Dermis blood vessel endothelial cell (primary cell): ENCODE data around the gene HSD17B3. TPM values are rescaled to one million over a fixed set of nuclear protein-coding genes. Genes with fewer than 3 reads are reported as not detected.
"Not testable (repeated sequence)": the region's sequence is repeated elsewhere in the genome, so short reads cannot be mapped to it uniquely, and the experiment has no call there.

Experiments
- DNase-seq: peaks from one replicate; pipeline ENCODE4 v3.0.0; 2010
- total RNA-seq: library from RNA; depleted of rRNA; stranded (reverse); fragments of >200 nt; gene quantifications from 2 replicates; pipeline ENCODE4 v1.2.3, GENCODE V29; 2014

The HSD17B3 gene
- total RNA-seq, 1 donor from 2014 or later: not detected

DNA sequence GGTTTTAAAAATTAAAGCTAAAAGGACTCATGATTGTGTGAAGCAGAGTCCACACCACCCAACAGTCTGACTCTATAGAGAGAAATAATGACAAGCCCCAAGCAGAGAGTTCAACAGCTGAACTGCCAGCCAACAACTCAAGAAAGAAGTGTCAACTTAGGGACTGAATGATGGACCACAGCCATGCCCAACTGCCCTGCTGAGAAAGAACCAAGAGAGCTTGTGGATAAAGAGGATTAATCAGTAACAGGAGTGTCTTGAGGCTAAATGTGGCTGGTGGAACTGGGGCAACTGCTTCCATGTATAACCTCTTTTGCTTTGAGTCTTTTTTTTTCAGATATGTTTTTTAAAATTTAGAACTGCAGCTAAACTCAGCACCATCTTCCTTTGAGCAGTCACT lies 109.3 kb downstream of the HSD17B3 start:
- DNase-seq: no peak

DNA sequence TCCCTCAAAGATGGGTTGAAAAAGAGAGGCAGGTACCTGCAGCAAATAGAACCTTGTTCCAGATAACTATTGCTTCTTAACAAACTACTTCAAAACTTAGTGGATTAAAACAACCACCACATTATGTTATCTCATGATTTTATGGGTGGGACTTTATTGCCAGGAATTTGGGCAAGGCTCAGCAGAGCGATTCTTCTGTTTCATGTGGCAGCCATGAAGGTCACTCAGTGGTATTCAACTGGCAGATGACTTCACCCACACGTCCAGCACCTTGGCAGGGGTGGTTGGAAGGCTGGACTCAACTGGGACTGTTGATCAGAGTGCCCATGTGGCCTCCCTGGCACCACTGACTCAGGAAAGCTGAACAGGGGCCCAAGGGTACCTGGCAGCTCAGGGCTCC lies 112.0 kb downstream of the HSD17B3 start:
- DNase-seq: no peak

DNA sequence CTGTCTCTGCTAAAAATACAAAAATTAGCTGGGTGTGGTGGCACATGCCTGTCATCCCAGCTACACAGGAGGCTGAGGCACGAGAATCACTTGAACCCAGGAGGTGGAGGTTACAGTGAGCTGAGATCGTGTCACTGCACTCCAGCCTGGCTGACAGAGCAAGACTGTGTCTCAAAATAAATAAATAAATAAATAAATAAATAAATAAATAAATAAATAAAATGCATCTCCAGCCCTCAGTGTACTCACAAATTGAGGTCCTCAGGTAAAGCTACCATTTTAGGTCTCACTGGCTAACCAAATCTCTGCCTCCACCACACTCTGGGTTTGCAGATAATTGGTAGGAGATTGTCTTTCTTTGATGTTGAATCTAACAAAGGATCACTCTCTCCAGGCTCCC lies 112.4 kb downstream of the HSD17B3 start:
- DNase-seq: not testable (repeated sequence)

DNA sequence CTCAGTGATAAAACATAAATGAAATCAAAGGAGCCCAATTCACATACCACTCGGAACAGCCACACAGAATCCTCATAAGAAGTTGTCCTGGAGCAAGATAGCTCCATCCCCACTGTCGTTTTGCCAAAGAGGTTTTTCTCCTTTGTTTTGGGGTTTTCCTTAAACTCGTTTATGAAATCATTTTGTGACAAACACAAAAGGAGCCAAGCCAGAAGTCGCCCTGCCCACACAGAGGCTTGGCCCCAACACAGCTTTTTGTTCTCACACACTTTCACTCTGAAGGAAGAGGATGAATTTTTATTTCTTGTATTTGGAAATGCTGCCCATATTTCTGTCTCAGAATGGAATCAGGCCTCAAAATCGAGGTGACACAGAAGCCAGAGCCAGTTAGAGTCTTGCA lies 113.4 kb downstream of the HSD17B3 start:
- DNase-seq: no peak

- no peak for DNase-seq
Observed at GRCh38 chr9:96187151-96187555, 114.8 kb downstream of the HSD17B3 start.

DNA sequence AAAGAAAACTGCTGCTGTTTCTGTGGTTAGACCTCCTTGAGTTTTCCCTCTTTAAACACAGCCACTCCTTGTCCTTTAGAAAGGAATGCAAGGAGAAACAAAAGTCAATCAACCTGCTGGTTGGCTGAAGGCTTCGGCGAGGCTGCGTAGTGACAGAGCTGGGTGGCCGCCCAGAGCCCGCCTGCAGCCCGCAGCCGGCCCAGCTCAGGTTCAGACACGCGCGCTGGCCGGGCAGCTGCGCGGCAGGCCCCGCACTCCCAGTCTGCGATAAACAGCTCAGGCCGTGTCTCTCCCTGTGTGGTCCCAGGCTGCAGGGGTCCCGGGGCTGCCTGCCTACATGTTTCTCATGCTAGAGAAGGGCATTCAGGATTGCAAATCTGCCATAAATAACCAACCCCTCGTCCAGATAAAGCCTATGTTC lies 115.4 kb downstream of the HSD17B3 start:
- no peak for DNase-seq

- DNase-seq: no peak
Observed at GRCh38 chr9:96185518-96186156, 116.3 kb downstream of the HSD17B3 start.

Other genes starting within 250 kb of the HSD17B3 start
- 29.2 and 31.1 TPM in 2 replicates for gene SLC35D2, start 81.5 kb upstream of the HSD17B3 start, total RNA-seq
- 8.0 and 12.8 TPM in 2 replicates for gene ZNF367, start 116.2 kb upstream of the HSD17B3 start, total RNA-seq
- gene HABP4, start 148.0 kb upstream of the HSD17B3 start, total RNA-seq: 7.3 and 9.0 TPM in 2 replicates